Neural progenitor cell (in vitro differentiated cells): ENCODE data around the gene CCNI2. TPM values are rescaled to one million over a fixed set of nuclear protein-coding genes. Genes with fewer than 3 reads are reported as not detected.

Experiments used
- DNase-seq: peaks from one replicate; pipeline ENCODE4 v3.0.0-alpha.2; 2016; ENCODE audit warnings: low spot score
- H2AFZ ChIP-seq: fragments of 200-600 bp; sonication (generic); replicated peaks from 2 replicates; pipeline ENCODE4 v1.6.1; 2016; ENCODE audit warnings: antibody characterized with exemption
- H3F3A ChIP-seq: fragments of 200-600 bp; sonication (generic); 2 replicates; pipeline ENCODE4 v1.6.1; 2016; ENCODE audit warnings: antibody characterized with exemption, low read depth
- H3K27ac ChIP-seq: fragments of 200-600 bp; sonication (generic); 2 replicates; pipeline ENCODE4 v1.5.1; 2016; ENCODE audit warnings: mild to moderate bottlenecking
- H3K27me3 ChIP-seq: fragments of 200-600 bp; sonication (generic); 2 replicates; pipeline ENCODE4 v1.6.1; 2016; ENCODE audit warnings: mild to moderate bottlenecking, moderate library complexity
- H3K36me3 ChIP-seq: fragments of 200-600 bp; sonication (generic); 2 replicates; pipeline ENCODE4 v1.5.1; 2016
- H3K4me1 ChIP-seq: fragments of 200-600 bp; sonication (generic); 2 replicates; pipeline ENCODE4 v1.6.1; 2016; ENCODE audit warnings: mixed run types
- H3K4me2 ChIP-seq: fragments of 200-600 bp; sonication (generic); 2 replicates; pipeline ENCODE4 v1.6.1; 2016
- H3K4me3 ChIP-seq: fragments of 200-600 bp; sonication (generic); 2 replicates; pipeline ENCODE4 v1.5.1; 2016
- H3K79me2 ChIP-seq: fragments of 200-600 bp; sonication (generic); 2 replicates; pipeline ENCODE4 v1.6.1; 2016; ENCODE audit warnings: low read depth
- H3K9ac ChIP-seq: fragments of 200-600 bp; sonication (generic); 2 replicates; pipeline ENCODE4 v1.6.1; 2016
- H3K9me3 ChIP-seq: fragments of 200-600 bp; sonication (generic); 2 replicates; pipeline ENCODE4 v1.5.1; 2016; ENCODE audit warnings: low read depth
- H4K20me1 ChIP-seq: fragments of 200-600 bp; sonication (generic); 2 replicates; pipeline ENCODE4 v1.6.1; 2016; ENCODE audit warnings: low read depth
- H3K27ac Mint-ChIP-seq: 3 replicates; pipeline ENCODE4 v1.8.0; 2021; ENCODE audit warnings: mixed read lengths
- H3K27me3 Mint-ChIP-seq: 2 replicates; pipeline ENCODE4 v1.8.0; 2022; ENCODE audit warnings: low read depth, mild to moderate bottlenecking, inconsistent platforms, moderate library complexity, mixed read lengths; ENCODE audit not compliant: insufficient read depth
- H3K36me3 Mint-ChIP-seq: 3 replicates; pipeline ENCODE4 v1.8.0; 2021; ENCODE audit warnings: mixed read lengths
- H3K4me1 Mint-ChIP-seq: 3 replicates; pipeline ENCODE4 v1.8.0; 2021; ENCODE audit warnings: mixed read lengths
- H3K4me3 Mint-ChIP-seq: 3 replicates; pipeline ENCODE4 v1.8.0; 2021; ENCODE audit warnings: mild to moderate bottlenecking, moderate library complexity, mixed read lengths
- H3K9me3 Mint-ChIP-seq: 3 replicates; pipeline ENCODE4 v1.8.0; 2020; ENCODE audit warnings: mixed read lengths
- EZH2 ChIP-seq: fragments of 200-600 bp; sonication (generic); IDR thresholded peaks from 2 replicates; pipeline ENCODE4 v1.6.1; 2017; ENCODE audit warnings: antibody characterized with exemption, mild to moderate bottlenecking, moderate library complexity
- EZH2phosphoT487 ChIP-seq: fragments of 200-600 bp; sonication (generic); IDR thresholded peaks from 2 replicates; pipeline ENCODE4 v1.6.1; 2017; ENCODE audit warnings: antibody characterized with exemption
- total RNA-seq: library from RNA; depleted of rRNA; stranded (reverse); fragments of >200 nt; gene quantifications from 2 replicates; pipeline ENCODE4 v1.2.3, GENCODE V29; 2015; ENCODE audit warnings: low replicate concordance
- TF ChIP-seq, protein P1 (sequence below): fragments of 200-600 bp; sonication (generic); IDR thresholded peaks from 2 replicates; pipeline ENCODE4 v1.5.1; 2017; ENCODE audit warnings: antibody characterized with exemption, mild to moderate bottlenecking

CCNI2 gene
- total RNA-seq, 1 donor from 2014 or later, result not detected

DNA sequence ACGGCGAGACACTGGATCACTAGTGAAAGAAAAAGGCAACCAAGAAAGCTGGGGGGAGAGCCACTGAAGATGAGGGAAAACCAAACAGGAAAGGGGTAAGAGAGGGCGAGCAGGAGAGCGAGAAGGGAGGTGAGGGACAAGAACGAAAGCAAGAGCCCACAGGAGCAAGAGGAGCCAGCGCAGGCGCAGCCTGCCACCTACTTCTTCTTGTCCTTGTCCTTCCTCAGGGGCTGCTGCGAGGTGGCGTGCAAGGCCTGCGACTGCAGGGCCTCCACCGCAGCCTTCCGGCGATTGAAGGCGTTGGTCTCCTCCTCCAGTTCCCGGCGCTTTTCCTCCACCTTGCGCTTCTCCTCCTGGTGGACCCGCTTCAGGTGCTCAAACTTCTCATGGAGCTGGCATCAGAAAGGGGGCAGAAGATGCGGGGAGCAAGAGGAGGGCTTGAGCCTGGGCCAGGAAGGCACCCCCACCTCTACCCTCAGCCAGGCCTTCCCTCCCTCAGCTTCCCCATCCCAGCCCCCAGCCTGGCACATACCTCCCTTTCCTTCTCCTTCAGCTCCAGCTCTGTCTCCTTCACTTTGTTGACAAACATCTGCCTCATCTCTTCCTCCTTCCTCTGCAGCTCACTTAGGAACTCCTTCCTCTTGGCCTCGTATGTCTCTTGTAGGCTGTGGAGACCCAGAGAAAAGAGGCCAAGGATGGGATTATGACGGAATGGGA is 13.5 kb downstream of the CCNI2 start:
- Histone ChIP-seq H3K4me2 (no peak overlapping the region), H4K20me1 (no peaks in the 10 kb centered on the region), H3K4me3 (no peak overlapping the region), H3K27me3 (no peaks in the 10 kb centered on the region), H3K27ac (no peak overlapping the region), H3K9ac (no peak overlapping the region), H3K36me3 (no peaks in the 10 kb centered on the region), H3K9me3 (no peaks in the 10 kb centered on the region), H3F3A (no peaks in the 10 kb centered on the region), H3K79me2 (no peaks in the 10 kb centered on the region), H3K4me1 (no peaks in the 10 kb centered on the region), H2AFZ (no peak overlapping the region)
- Mint-ChIP-seq H3K27ac (no peak overlapping the region), H3K9me3 (no peaks in the 10 kb centered on the region), H3K27me3 (peaks cover 4% of the 10 kb centered on the region), H3K36me3 (peaks cover 18% of the 10 kb centered on the region), H3K4me3 (no peak overlapping the region), H3K4me1 (no peaks in the 10 kb centered on the region)
- TF ChIP-seq EZH2phosphoT487, result no peak
- no peak for DNase-seq

- TF ChIP-seq EZH2 (no peak), EZH2phosphoT487 (no peak)
- TF ChIP-seq, protein P1, sequence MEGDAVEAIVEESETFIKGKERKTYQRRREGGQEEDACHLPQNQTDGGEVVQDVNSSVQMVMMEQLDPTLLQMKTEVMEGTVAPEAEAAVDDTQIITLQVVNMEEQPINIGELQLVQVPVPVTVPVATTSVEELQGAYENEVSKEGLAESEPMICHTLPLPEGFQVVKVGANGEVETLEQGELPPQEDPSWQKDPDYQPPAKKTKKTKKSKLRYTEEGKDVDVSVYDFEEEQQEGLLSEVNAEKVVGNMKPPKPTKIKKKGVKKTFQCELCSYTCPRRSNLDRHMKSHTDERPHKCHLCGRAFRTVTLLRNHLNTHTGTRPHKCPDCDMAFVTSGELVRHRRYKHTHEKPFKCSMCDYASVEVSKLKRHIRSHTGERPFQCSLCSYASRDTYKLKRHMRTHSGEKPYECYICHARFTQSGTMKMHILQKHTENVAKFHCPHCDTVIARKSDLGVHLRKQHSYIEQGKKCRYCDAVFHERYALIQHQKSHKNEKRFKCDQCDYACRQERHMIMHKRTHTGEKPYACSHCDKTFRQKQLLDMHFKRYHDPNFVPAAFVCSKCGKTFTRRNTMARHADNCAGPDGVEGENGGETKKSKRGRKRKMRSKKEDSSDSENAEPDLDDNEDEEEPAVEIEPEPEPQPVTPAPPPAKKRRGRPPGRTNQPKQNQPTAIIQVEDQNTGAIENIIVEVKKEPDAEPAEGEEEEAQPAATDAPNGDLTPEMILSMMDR, result no peak
- Mint-ChIP-seq H3K4me3 (no peak overlapping the region), H3K27me3 (peaks cover 4% of the 10 kb centered on the region), H3K9me3 (no peaks in the 10 kb centered on the region), H3K36me3 (peaks cover 18% of the 10 kb centered on the region), H3K27ac (no peak overlapping the region), H3K4me1 (no peaks in the 10 kb centered on the region)
- H3K27ac ChIP-seq, result no peak overlapping the region
- DNase-seq, result no peak
- H2AFZ ChIP-seq, result no peak overlapping the region
- no peak overlapping the region for H3K4me2 ChIP-seq
- H3K9me3 ChIP-seq, result no peaks in the 10 kb centered on the region
- no peaks in the 10 kb centered on the region for H3K36me3 ChIP-seq
- H3K9ac ChIP-seq, result no peak overlapping the region
- no peaks in the 10 kb centered on the region for H3K79me2 ChIP-seq
- H3F3A ChIP-seq, result no peaks in the 10 kb centered on the region
- no peak overlapping the region for H3K4me3 ChIP-seq
- H4K20me1 ChIP-seq, result no peaks in the 10 kb centered on the region
- H3K4me1 ChIP-seq, result no peaks in the 10 kb centered on the region
- H3K27me3 ChIP-seq, result no peaks in the 10 kb centered on the region
Observed at GRCh38 chr5:132761321-132762240, 14.4 kb downstream of the CCNI2 start.

- TF ChIP-seq EZH2 (no peak), EZH2phosphoT487 (no peak)
- TF ChIP-seq, protein P1, result no peak
- Mint-ChIP-seq H3K36me3 (peaks cover 16% of the 10 kb centered on the region), H3K9me3 (no peaks in the 10 kb centered on the region), H3K27ac (no peak overlapping the region), H3K4me3 (no peak overlapping the region), H3K27me3 (peaks cover 4% of the 10 kb centered on the region), H3K4me1 (no peaks in the 10 kb centered on the region)
- Histone ChIP-seq H3K9me3 (no peaks in the 10 kb centered on the region), H3F3A (no peaks in the 10 kb centered on the region), H3K9ac (no peak overlapping the region), H4K20me1 (no peaks in the 10 kb centered on the region), H3K79me2 (no peaks in the 10 kb centered on the region), H3K4me2 (no peak overlapping the region), H3K4me3 (no peak overlapping the region), H3K4me1 (no peaks in the 10 kb centered on the region), H3K36me3 (no peaks in the 10 kb centered on the region), H2AFZ (no peak overlapping the region), H3K27ac (no peak overlapping the region), H3K27me3 (no peaks in the 10 kb centered on the region)
- DNase-seq, result no peak
Observed at GRCh38 chr5:132762246-132763000, 15.2 kb downstream of the CCNI2 start.
